ENCODE results near the gene MYO1H. TPM values are rescaled to one million over a fixed set of nuclear protein-coding genes. Genes with fewer than 3 reads are reported as not detected.

The MYO1H gene
- total and polyA plus RNA-seq, 2 experiments from 2014 or later: not detected

GRCh38 chr12:109305547-109305946, 42.2 kb upstream of the MYO1H start (continued):
- no peak for TF ChIP-seq ETS1 (IDR thresholded peaks at IDR 0.05)
- no peak for TF ChIP-seq EZH2 (IDR thresholded peaks at IDR 0.05; ENCODE audit: low read depth, unreplicated experiment)
- TF ChIP-seq POLR2AphosphoS5 (IDR thresholded peaks at IDR 0.05; ENCODE audit: low read depth): no peak
- TF ChIP-seq ZNF331 (CRISPR knock-in tag; IDR thresholded peaks at IDR 0.05; ENCODE audit: low read depth): no peak
- TF ChIP-seq REST (IDR thresholded peaks at IDR 0.05; ENCODE audit: unreplicated experiment): no peak
- TF ChIP-seq ZNF114 (CRISPR knock-in tag; IDR thresholded peaks at IDR 0.05): no peak

- Histone ChIP-seq H3K27ac (ENCODE audit: low read depth) (no peak overlapping the region), H3K79me2 (replicated peaks; ENCODE audit: insufficient read depth) (no peaks in the 10 kb centered on the region), H3K4me1 (ENCODE audit: insufficient read depth) (peaks cover 14% of the 10 kb centered on the region), H3K9me2 (ENCODE audit: insufficient read depth) (no peaks in the 10 kb centered on the region), H3F3A (replicated peaks; ENCODE audit: low read depth) (no peaks in the 10 kb centered on the region), H3K27me3 (ENCODE audit: insufficient read depth) (peaks cover 49% of the 10 kb centered on the region), H2AFZ (no peak overlapping the region), H4K20me1 (replicated peaks; ENCODE audit: insufficient read depth) (no peaks in the 10 kb centered on the region), H3K36me3 (ENCODE audit: insufficient read depth) (no peaks in the 10 kb centered on the region), H3K4me2 (no peak overlapping the region), H3K4me3 (no peak overlapping the region)
- no peak overlapping the region for H3K4me3 Mint-ChIP-seq
- no peak overlapping the region for H3K27ac Mint-ChIP-seq
- peaks cover 6% of the 10 kb centered on the region; the same call in 2 of the 3 replicates for H3K4me1 Mint-ChIP-seq
- ATAC-seq (no peak), DNase-seq (ENCODE audit: low spot score) (no peak)
- H3K27me3 Mint-ChIP-seq (ENCODE audit: insufficient read depth, low read depth, poor library complexity): peaks cover 43% of the 10 kb centered on the region
- no peaks in the 10 kb centered on the region; the same call in 2 of the 3 replicates for H3K36me3 Mint-ChIP-seq (ENCODE audit: low read depth)
- H3K9me3 Mint-ChIP-seq: no peaks in the 10 kb centered on the region
- TF ChIP-seq ZNF114 (CRISPR knock-in tag; IDR thresholded peaks at IDR 0.05) (no peak), JUNB (IDR thresholded peaks at IDR 0.05; ENCODE audit: unreplicated experiment) (no peak), ETS1 (IDR thresholded peaks at IDR 0.05) (no peak), NANOG (IDR thresholded peaks at IDR 0.05; ENCODE audit: borderline replicate concordance) (no peak), STAT1 (IDR thresholded peaks at IDR 0.05; ENCODE audit: unreplicated experiment) (no peak), ZNF462 (CRISPR knock-in tag; IDR thresholded peaks at IDR 0.05) (no peak), EZH2 (IDR thresholded peaks at IDR 0.05; ENCODE audit: low read depth, unreplicated experiment) (no peak), CREB1 (CRISPR knock-in tag; IDR thresholded peaks at IDR 0.05; ENCODE audit: low read depth) (no peak)
These were observed 40.6 kb upstream of the MYO1H start for GRCh38 chr12:109307051-109307450.

All from GM23338 (cell line).